ENCODE measurements around the gene LDB2.

GRCh38 chr4:16622826-16623225 lies 275.6 kb downstream of the LDB2 start:
- TF ChIP-seq CTCF (IDR thresholded peaks at IDR 0.05; ENCODE audit: low read depth, low read length) (no peak), MYC (IDR thresholded peaks at IDR 0.05; ENCODE audit: low read depth, low read length) (no peak), POLR2A (IDR thresholded peaks at IDR 0.05; ENCODE audit: extremely low read depth, insufficient read length) (no peak), MAX (IDR thresholded peaks at IDR 0.05; ENCODE audit: low read depth, low read length) (no peak)
